Endodermal cell (in vitro differentiated cells): ENCODE measurements around the gene PCYOX1L. TPM values are rescaled to one million over a fixed set of nuclear protein-coding genes. Genes with fewer than 3 reads are reported as not detected.

Experiments used
- DNase-seq: peaks from one replicate; pipeline ENCODE4 v3.0.0-alpha.2; 2017
- H3K27ac ChIP-seq: 2 replicates; pipeline ENCODE4 v1.5.1; 2013; ENCODE audit warnings: mild to moderate bottlenecking, low read depth, low read length, moderate library complexity
- H3K27me3 ChIP-seq: 2 replicates; pipeline ENCODE4 v1.6.1; 2013; ENCODE audit warnings: mild to moderate bottlenecking, low read length, moderate library complexity; ENCODE audit not compliant: insufficient read depth, control insufficient read depth, poor library complexity, severe bottlenecking
- H3K36me3 ChIP-seq: 2 replicates; pipeline ENCODE4 v1.7.0; 2013; ENCODE audit warnings: mild to moderate bottlenecking, low read length, moderate library complexity; ENCODE audit not compliant: control insufficient read depth, insufficient read depth
- H3K4me1 ChIP-seq: one replicate; pipeline ENCODE4 v1.7.0; 2013; ENCODE audit warnings: low read length; ENCODE audit not compliant: control insufficient read depth, insufficient read depth
- H3K4me3 ChIP-seq: 2 replicates; pipeline ENCODE4 v1.5.1; 2013; ENCODE audit warnings: mild to moderate bottlenecking, low read length, moderate library complexity
- H3K9ac ChIP-seq: 2 replicates; pipeline ENCODE4 v1.6.1; 2013; ENCODE audit warnings: mild to moderate bottlenecking, low read length, moderate library complexity; ENCODE audit not compliant: poor library complexity, severe bottlenecking; ENCODE audit errors: extremely low read depth
- H3K9me3 ChIP-seq: 2 replicates; pipeline ENCODE4 v1.6.1; 2013; ENCODE audit warnings: mild to moderate bottlenecking, low read length, moderate library complexity; ENCODE audit not compliant: control insufficient read depth
- H3K27ac Mint-ChIP-seq: 2 replicates; pipeline ENCODE4 v1.8.0; 2020; ENCODE audit warnings: mixed read lengths
- H3K27me3 Mint-ChIP-seq: 2 replicates; pipeline ENCODE4 v1.8.0; 2021; ENCODE audit warnings: mild to moderate bottlenecking, mixed read lengths; ENCODE audit not compliant: insufficient read depth
- H3K36me3 Mint-ChIP-seq: 2 replicates; pipeline ENCODE4 v1.8.0; 2020; ENCODE audit warnings: low read depth, mixed read lengths
- H3K4me1 Mint-ChIP-seq: 2 replicates; pipeline ENCODE4 v1.8.0; 2020; ENCODE audit warnings: mixed read lengths
- H3K4me3 Mint-ChIP-seq: 2 replicates; pipeline ENCODE4 v1.8.0; 2020; ENCODE audit warnings: mild to moderate bottlenecking, moderate library complexity, mixed read lengths
- H3K9me3 Mint-ChIP-seq: 2 replicates; pipeline ENCODE4 v1.8.0; 2020; ENCODE audit warnings: mild to moderate bottlenecking, mixed read lengths
- CTCF ChIP-seq: fragments of 200-600 bp; sonication (generic); conservative IDR thresholded peaks from 2 replicates; pipeline ENCODE4 v1.5.0; 2021; ENCODE audit warnings: antibody characterized with exemption, mild to moderate bottlenecking
- WGBS, 2 experiments: methylation state at CpG; one replicate each; pipeline versions ENCODE4 v1.1.5 to v1.1.7; 2013; ENCODE audit warnings: missing lambda C conversion rate in 2 of 2, mixed read lengths in 1 of 2; ENCODE audit not compliant: insufficient coverage in 1 of 2, insufficient read length in 1 of 2; 5-methylcytosine and 5-hydroxymethylcytosine counted together
- total RNA-seq, 2 donors: library from RNA; stranded (reverse); fragmentation: NEBNext Ultra II Directional in 1 of 2; extraction: Animal tissue kit (Norgen Biotek cat#: 25700) in 1 of 2; gene quantifications; 2 replicates in 1 of 2; 3 replicates in 1 of 2; pipeline ENCODE4 v1.2.1, GENCODE V29; 2021

PCYOX1L gene
- total RNA-seq, 2 donors from 2014 or later, result 11.1 to 11.7 TPM

DNA sequence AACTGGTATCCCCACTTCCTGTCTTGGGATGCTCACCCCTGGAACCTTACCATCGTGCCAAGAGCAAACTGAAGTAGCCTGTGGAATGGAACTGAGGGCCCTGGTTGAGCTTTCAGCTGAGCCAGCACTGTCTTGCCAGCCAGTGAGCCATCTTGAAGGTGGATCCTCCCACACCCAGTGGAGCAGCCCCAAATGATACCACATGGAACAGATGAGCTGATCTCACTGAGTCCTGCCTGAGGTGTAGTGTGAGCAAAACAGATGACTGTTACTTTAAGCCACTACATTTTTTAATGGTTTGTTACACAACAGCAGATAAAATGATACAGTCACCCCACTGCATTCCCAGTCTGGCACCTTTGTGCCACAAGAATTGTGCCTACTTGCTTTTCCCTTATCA is 2.2 kb upstream of the PCYOX1L start:
- no peaks in the 10 kb centered on the region for H3K9me3 Mint-ChIP-seq
- H3K4me1 Mint-ChIP-seq, result peaks cover 4% of the 10 kb centered on the region
- TF ChIP-seq CTCF, result no peak
- H3K36me3 ChIP-seq, result peaks cover 39% of the 10 kb centered on the region
- H3K36me3 Mint-ChIP-seq, result peaks cover 39% of the 10 kb centered on the region
- H3K9me3 ChIP-seq, result no peaks in the 10 kb centered on the region
- WGBS, 2 experiments, result 94% methylated on average over 1 of the region's 1 CpG; no CpG with 5 or more reads in 1 of the 2 experiments
- no peak overlapping the region for H3K9ac ChIP-seq
- no peak overlapping the region for H3K4me3 Mint-ChIP-seq
- no peak overlapping the region for H3K4me3 ChIP-seq
- peak; percentile 39 for DNase-seq
- no peaks in the 10 kb centered on the region for H3K4me1 ChIP-seq
- peaks cover 25% of the 10 kb centered on the region for H3K27me3 ChIP-seq
- H3K27ac ChIP-seq, result no peak overlapping the region
- H3K27me3 Mint-ChIP-seq, result peaks cover 18% of the 10 kb centered on the region
- no peak overlapping the region for H3K27ac Mint-ChIP-seq

GRCh38 chr5:149356391-149356790 is 1.5 kb upstream of the PCYOX1L start:
- Mint-ChIP-seq H3K4me1 (peaks cover 4% of the 10 kb centered on the region), H3K4me3 (no peak overlapping the region), H3K36me3 (peaks cover 34% of the 10 kb centered on the region), H3K9me3 (no peaks in the 10 kb centered on the region), H3K27ac (no peak overlapping the region), H3K27me3 (peaks cover 18% of the 10 kb centered on the region)
- 83 to 94% methylated on average over 7 to 8 of the region's 8 CpGs for WGBS, 2 experiments
- no peak for TF ChIP-seq CTCF
- no peak for DNase-seq
- H3K9ac ChIP-seq, result no peak overlapping the region
- H3K4me1 ChIP-seq, result no peaks in the 10 kb centered on the region
- no peak overlapping the region for H3K27ac ChIP-seq
- H3K4me3 ChIP-seq, result no peak overlapping the region
- peaks cover 32% of the 10 kb centered on the region for H3K36me3 ChIP-seq
- H3K9me3 ChIP-seq, result no peaks in the 10 kb centered on the region
- H3K27me3 ChIP-seq, result peaks cover 28% of the 10 kb centered on the region

- Histone ChIP-seq H3K4me1 (no peaks in the 10 kb centered on the region), H3K36me3 (peaks cover 13% of the 10 kb centered on the region), H3K27ac (no peak overlapping the region), H3K27me3 (peaks cover 28% of the 10 kb centered on the region), H3K4me3 (peak overlapping the region; percentile 81), H3K9ac (no peak overlapping the region), H3K9me3 (no peaks in the 10 kb centered on the region)
- Mint-ChIP-seq H3K36me3 (peaks cover 19% of the 10 kb centered on the region), H3K4me1 (peaks cover 4% of the 10 kb centered on the region), H3K9me3 (no peaks in the 10 kb centered on the region), H3K27ac (peak overlapping the region; percentile 70), H3K27me3 (peaks cover 18% of the 10 kb centered on the region), H3K4me3 (peak overlapping the region; percentile 81)
- no peak for DNase-seq
- TF ChIP-seq CTCF, result no peak
- 6% methylated on average over 15 to 18 of the region's 18 CpGs for WGBS, 2 experiments
These were observed 427 bp downstream of the PCYOX1L start for GRCh38 chr5:149358294-149358651.
